ENCODE data around the gene TAMALIN. TPM values are rescaled to one million over a fixed set of nuclear protein-coding genes. Genes with fewer than 3 reads are reported as not detected.

Gene TAMALIN
- total RNA-seq, 1 donor from 2014 or later = 52.8 TPM

GRCh38 chr12:52050758-52051541 lies 44.2 kb downstream of the TAMALIN start, which contains the start of gene NR4A1:
TSS of gene NR4A1 (plus strand) at chr12:52051442. CDS start at chr12:52054329, 2,887 bp downstream.
- DNase-seq (peak; percentile 100), ATAC-seq (ENCODE audit: low read depth) (peak; percentile 82)
- CTCF ChIA-PET = interaction anchor here (0.8 to 3.5 kb wide), 11 partner anchors 9 to 65 kb away, joined by 3 to 51 read pairs (median 5); partner anchors contain the start of gene ATG101
- TF ChIP-seq, protein P1, sequence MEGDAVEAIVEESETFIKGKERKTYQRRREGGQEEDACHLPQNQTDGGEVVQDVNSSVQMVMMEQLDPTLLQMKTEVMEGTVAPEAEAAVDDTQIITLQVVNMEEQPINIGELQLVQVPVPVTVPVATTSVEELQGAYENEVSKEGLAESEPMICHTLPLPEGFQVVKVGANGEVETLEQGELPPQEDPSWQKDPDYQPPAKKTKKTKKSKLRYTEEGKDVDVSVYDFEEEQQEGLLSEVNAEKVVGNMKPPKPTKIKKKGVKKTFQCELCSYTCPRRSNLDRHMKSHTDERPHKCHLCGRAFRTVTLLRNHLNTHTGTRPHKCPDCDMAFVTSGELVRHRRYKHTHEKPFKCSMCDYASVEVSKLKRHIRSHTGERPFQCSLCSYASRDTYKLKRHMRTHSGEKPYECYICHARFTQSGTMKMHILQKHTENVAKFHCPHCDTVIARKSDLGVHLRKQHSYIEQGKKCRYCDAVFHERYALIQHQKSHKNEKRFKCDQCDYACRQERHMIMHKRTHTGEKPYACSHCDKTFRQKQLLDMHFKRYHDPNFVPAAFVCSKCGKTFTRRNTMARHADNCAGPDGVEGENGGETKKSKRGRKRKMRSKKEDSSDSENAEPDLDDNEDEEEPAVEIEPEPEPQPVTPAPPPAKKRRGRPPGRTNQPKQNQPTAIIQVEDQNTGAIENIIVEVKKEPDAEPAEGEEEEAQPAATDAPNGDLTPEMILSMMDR (IDR thresholded peaks at IDR 0.05) = no peak
- Mint-ChIP-seq H3K4me1 (peaks cover 49% of the 10 kb centered on the region), H3K27ac (peak within 1 kb of the TSS; percentile 95), H3K27me3 (no peaks in the 10 kb centered on the region), H3K4me3 (peak within 1 kb of the TSS; percentile 92), H3K9me3 (no peaks in the 10 kb centered on the region), H3K36me3 (ENCODE audit: low read depth) (peaks cover 29% of the 10 kb centered on the region)
- POLR2A ChIA-PET = interaction anchor here (0.5 to 5.1 kb wide), 23 partner anchors 11 to 1333 kb away, joined by 3 to 99 read pairs (median 5); partner anchors contain the start of genes ATG101, DAZAP2, EIF4B and TAMALIN
- intact Hi-C loops (cut with micrococcal nuclease) = loop anchor here (1.0 to 5.0 kb wide), 8 partner anchors 9 to 684 kb away; partner anchors contain the start of genes ATG101 and TAMALIN

DNA sequence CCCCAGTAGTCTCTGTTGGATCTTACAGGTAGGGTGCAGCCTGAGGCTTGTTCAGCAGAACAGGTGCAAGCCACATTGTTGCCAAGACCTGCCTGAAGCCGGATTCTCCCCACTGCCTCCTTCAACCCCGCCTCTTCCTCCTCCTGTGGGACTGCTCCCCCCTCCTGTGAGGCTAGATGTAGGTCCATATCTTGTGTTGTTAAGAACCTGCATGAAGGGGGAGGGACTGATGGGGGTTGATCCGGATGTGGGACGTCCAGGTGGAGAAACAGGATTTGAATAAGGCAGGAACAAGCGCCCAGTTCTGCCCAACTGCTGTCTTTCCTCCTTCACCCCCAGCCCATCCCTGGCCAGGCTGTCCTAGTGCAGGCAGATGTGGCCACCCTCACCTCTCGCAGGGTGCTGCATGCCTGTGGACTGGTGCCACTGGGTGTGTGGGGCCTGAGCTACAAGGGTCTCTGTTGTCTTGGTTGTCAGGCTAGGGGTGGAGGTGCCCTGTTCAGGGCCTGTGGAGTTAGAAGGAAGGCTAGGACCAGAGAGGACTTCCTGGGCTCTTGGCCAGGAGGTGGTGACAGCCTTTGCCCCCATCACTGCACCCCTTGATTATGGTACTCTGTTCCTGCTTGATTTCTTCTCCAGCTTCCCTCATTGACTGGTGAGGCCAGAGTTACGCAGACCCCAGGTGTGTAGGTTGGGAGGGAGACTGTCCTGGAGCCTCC lies 45.9 kb downstream of the TAMALIN start:
- Mint-ChIP-seq H3K4me1 (peaks cover 42% of the 10 kb centered on the region), H3K27ac (peak overlapping the region; percentile 95), H3K4me3 (peak overlapping the region; percentile 92), H3K36me3 (ENCODE audit: low read depth) (peaks cover 44% of the 10 kb centered on the region), H3K27me3 (no peaks in the 10 kb centered on the region), H3K9me3 (no peaks in the 10 kb centered on the region)
- TF ChIP-seq, protein P1 (IDR thresholded peaks at IDR 0.05) = no peak
- DNase-seq = no peak
- CTCF ChIA-PET = interaction anchor here (1.1 to 3.5 kb wide), 2 partner anchors 20 to 28 kb away, joined by 3 to 51 read pairs; no protein-coding TSS in a partner anchor
- ATAC-seq (ENCODE audit: low read depth) = no peak
- intact Hi-C loops (cut with micrococcal nuclease) = loop anchor here (5.0 kb wide), 1 partner anchor 685 kb away; no protein-coding TSS in a partner anchor
- POLR2A ChIA-PET = interaction anchor here (2.4 to 5.1 kb wide), 4 partner anchors 18 to 29 kb away, joined by 18 to 99 read pairs (median 72); partner anchors contain the start of gene ATG101

GRCh38 chr12:52053536-52054209 lies 46.9 kb downstream of the TAMALIN start:
- CTCF ChIA-PET = interaction anchor here (3.5 kb wide), 1 partner anchor 29 kb away, joined by 51 read pairs; no protein-coding TSS in a partner anchor
- Mint-ChIP-seq H3K36me3 (ENCODE audit: low read depth) (peaks cover 53% of the 10 kb centered on the region), H3K4me1 (peaks cover 42% of the 10 kb centered on the region), H3K9me3 (no peaks in the 10 kb centered on the region), H3K27me3 (no peaks in the 10 kb centered on the region), H3K27ac (no peak overlapping the region), H3K4me3 (peak overlapping the region; percentile 32)
- TF ChIP-seq, protein P1 (IDR thresholded peaks at IDR 0.05) = no peak
- POLR2A ChIA-PET = interaction anchor here (0.5 to 5.1 kb wide), 2 partner anchors 17 to 47 kb away, joined by 3 to 99 read pairs; partner anchors contain the start of genes ATG101 and TAMALIN
- DNase-seq (no peak), ATAC-seq (ENCODE audit: low read depth) (no peak)
- intact Hi-C loops (cut with micrococcal nuclease) = loop anchor here (5.0 kb wide), 1 partner anchor 686 kb away; no protein-coding TSS in a partner anchor

DNA sequence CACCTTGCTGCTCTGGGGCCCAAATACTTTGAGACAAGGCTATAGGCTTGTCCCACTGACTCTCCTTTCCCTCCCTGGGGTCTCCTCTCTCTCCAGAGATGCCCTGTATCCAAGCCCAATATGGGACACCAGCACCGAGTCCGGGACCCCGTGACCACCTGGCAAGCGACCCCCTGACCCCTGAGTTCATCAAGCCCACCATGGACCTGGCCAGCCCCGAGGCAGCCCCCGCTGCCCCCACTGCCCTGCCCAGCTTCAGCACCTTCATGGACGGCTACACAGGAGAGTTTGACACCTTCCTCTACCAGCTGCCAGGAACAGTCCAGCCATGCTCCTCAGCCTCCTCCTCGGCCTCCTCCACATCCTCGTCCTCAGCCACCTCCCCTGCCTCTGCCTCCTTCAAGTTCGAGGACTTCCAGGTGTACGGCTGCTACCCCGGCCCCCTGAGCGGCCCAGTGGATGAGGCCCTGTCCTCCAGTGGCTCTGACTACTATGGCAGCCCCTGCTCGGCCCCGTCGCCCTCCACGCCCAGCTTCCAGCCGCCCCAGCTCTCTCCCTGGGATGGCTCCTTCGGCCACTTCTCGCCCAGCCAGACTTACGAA lies 47.6 kb downstream of the TAMALIN start:
- Mint-ChIP-seq H3K4me3 (no peak overlapping the region), H3K27ac (no peak overlapping the region), H3K9me3 (no peaks in the 10 kb centered on the region), H3K27me3 (no peaks in the 10 kb centered on the region), H3K4me1 (peaks cover 39% of the 10 kb centered on the region), H3K36me3 (ENCODE audit: low read depth) (peaks cover 58% of the 10 kb centered on the region)
- ChIA-PET POLR2A (interaction anchor here (0.5 to 5.1 kb wide), 3 partner anchors 16 to 48 kb away, joined by 3 to 99 read pairs (median 3); partner anchors contain the start of genes ATG101 and TAMALIN), CTCF (interaction anchor here (1.9 kb wide), 1 partner anchor 29 kb away, joined by 7 read pairs; no protein-coding TSS in a partner anchor)
- no peak for DNase-seq
- TF ChIP-seq, protein P1 (IDR thresholded peaks at IDR 0.05) = no peak
- intact Hi-C loops (cut with micrococcal nuclease) = loop anchor here (5.0 kb wide), 1 partner anchor 687 kb away; no protein-coding TSS in a partner anchor
- ATAC-seq (ENCODE audit: low read depth) = no peak
